ENCODE results near the gene HK2.

GRCh38 chr2:74857725-74858124 lies 23.8 kb downstream of the HK2 start:
- TF ChIP-seq POLR2AphosphoS5 (IDR thresholded peaks at IDR 0.05; ENCODE audit: low read depth, low read length) (no peak), POLR2A (IDR thresholded peaks at IDR 0.05; ENCODE audit: low read depth, low read length) (no peak), TAF1 (IDR thresholded peaks at IDR 0.05; ENCODE audit: low read depth, low read length) (no peak), SPI1 (IDR thresholded peaks at IDR 0.05; ENCODE audit: low read depth, low read length) (no peak), POU2F2 (IDR thresholded peaks at IDR 0.05; ENCODE audit: low read depth, low read length) (no peak)

Measured in GM12891 (cell line).